ENCODE results near the gene NRXN3. TPM values are rescaled to one million over a fixed set of nuclear protein-coding genes. Genes with fewer than 3 reads are reported as not detected.

NRXN3 gene
- total RNA-seq, 1 experiment from 2014 or later: not detected

DNA sequence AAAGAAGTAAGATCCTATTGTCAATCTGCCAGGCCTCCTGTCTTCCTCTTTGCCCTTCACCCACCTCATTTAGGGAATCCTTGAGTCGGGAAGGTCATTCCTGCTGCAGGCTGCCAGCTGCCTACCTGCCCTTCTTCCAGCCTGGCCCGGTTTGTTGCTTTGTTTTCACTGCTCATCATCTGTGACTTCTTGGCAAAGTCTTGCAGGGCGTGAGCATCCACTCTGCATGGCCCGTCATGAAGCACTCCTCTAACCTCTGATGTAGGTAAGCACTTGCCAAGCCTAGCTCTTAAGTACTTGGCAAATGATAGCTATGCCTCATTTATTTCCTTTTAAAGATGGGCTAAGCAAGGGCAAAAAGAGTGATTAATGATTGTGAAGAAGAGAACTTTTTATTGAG, 192.8 kb downstream of the NRXN3 start:
- no peak overlapping the region for H3K27ac ChIP-seq
- TF ChIP-seq, protein P1, sequence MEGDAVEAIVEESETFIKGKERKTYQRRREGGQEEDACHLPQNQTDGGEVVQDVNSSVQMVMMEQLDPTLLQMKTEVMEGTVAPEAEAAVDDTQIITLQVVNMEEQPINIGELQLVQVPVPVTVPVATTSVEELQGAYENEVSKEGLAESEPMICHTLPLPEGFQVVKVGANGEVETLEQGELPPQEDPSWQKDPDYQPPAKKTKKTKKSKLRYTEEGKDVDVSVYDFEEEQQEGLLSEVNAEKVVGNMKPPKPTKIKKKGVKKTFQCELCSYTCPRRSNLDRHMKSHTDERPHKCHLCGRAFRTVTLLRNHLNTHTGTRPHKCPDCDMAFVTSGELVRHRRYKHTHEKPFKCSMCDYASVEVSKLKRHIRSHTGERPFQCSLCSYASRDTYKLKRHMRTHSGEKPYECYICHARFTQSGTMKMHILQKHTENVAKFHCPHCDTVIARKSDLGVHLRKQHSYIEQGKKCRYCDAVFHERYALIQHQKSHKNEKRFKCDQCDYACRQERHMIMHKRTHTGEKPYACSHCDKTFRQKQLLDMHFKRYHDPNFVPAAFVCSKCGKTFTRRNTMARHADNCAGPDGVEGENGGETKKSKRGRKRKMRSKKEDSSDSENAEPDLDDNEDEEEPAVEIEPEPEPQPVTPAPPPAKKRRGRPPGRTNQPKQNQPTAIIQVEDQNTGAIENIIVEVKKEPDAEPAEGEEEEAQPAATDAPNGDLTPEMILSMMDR (conservative IDR thresholded peaks at IDR 0.05): no peak
- TF ChIP-seq EZH2 (IDR thresholded peaks at IDR 0.05; ENCODE audit: low read depth): no peak
- no peaks in the 10 kb centered on the region for H3K36me3 ChIP-seq (ENCODE audit: low read depth)
- no peaks in the 10 kb centered on the region for H3K4me1 ChIP-seq (replicated peaks; ENCODE audit: insufficient read depth)
- H3K27me3 ChIP-seq (ENCODE audit: insufficient read depth, low read depth): peaks cover 23% of the 10 kb centered on the region
- no peaks in the 10 kb centered on the region for H4K20me1 ChIP-seq (ENCODE audit: insufficient read depth)
- H3K9me3 ChIP-seq (ENCODE audit: insufficient read depth, low read depth): no peaks in the 10 kb centered on the region
- intact Hi-C loops (cut with micrococcal nuclease; ENCODE audit: unreplicated experiment): no loop called here
- DNase-seq: no peak
- ChIA-PET POLR2A (ENCODE audit: unreplicated experiment) (no interaction called here), CTCF (no interaction called here)
- no peak overlapping the region for H2AFZ ChIP-seq
- no peak overlapping the region for H3K4me2 ChIP-seq
- no peaks in the 10 kb centered on the region for H3F3A ChIP-seq (ENCODE audit: insufficient read depth, low read depth)
- no peaks in the 10 kb centered on the region for H3K9me2 ChIP-seq (ENCODE audit: insufficient read depth)
- no peaks in the 10 kb centered on the region for H3K79me2 ChIP-seq (ENCODE audit: low read depth)
- BruUV-seq (replicated peaks): no TSS peak
- H3K4me3 ChIP-seq: no peak overlapping the region

DNA sequence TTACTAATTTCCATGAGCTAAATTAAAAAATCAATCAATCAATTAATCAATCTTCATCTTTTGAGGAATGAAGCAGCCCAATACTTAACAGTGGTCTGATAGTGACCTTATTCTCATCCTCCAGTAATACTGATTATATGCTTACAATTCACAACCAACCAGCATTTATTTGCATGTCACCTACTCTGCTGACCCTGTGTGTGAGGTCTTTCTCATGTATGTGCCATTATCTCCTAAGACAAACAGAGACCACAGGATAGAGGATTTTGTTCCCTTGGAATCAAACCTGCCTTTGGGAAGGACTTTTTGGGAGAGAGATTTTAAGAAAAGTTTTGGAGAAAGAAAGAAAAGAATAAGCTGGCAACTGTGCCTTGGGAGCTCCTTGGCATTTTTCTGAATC, 197.2 kb downstream of the NRXN3 start:
- H3K79me2 ChIP-seq (ENCODE audit: low read depth): no peaks in the 10 kb centered on the region
- H3K27me3 ChIP-seq (ENCODE audit: insufficient read depth, low read depth): peaks cover 18% of the 10 kb centered on the region; the same call in 1 of the 2 replicates
- no peak for DNase-seq
- H3K4me1 ChIP-seq (replicated peaks; ENCODE audit: insufficient read depth): no peaks in the 10 kb centered on the region
- no peaks in the 10 kb centered on the region for H3K9me3 ChIP-seq (ENCODE audit: insufficient read depth, low read depth)
- no peak overlapping the region for H2AFZ ChIP-seq
- no TSS peak for BruUV-seq (replicated peaks)
- H3K9me2 ChIP-seq (ENCODE audit: insufficient read depth): no peaks in the 10 kb centered on the region
- no peaks in the 10 kb centered on the region for H3F3A ChIP-seq (ENCODE audit: insufficient read depth, low read depth)
- no peak overlapping the region for H3K4me2 ChIP-seq
- TF ChIP-seq, protein P1 (conservative IDR thresholded peaks at IDR 0.05): no peak
- TF ChIP-seq EZH2 (IDR thresholded peaks at IDR 0.05; ENCODE audit: low read depth): no peak
- intact Hi-C loops (cut with micrococcal nuclease; ENCODE audit: unreplicated experiment): no loop called here
- no peak overlapping the region for H3K27ac ChIP-seq
- H3K36me3 ChIP-seq (ENCODE audit: low read depth): no peaks in the 10 kb centered on the region
- ChIA-PET CTCF (no interaction called here), POLR2A (ENCODE audit: unreplicated experiment) (no interaction called here)
- H3K4me3 ChIP-seq: no peak overlapping the region
- no peaks in the 10 kb centered on the region for H4K20me1 ChIP-seq (ENCODE audit: insufficient read depth)

DNA sequence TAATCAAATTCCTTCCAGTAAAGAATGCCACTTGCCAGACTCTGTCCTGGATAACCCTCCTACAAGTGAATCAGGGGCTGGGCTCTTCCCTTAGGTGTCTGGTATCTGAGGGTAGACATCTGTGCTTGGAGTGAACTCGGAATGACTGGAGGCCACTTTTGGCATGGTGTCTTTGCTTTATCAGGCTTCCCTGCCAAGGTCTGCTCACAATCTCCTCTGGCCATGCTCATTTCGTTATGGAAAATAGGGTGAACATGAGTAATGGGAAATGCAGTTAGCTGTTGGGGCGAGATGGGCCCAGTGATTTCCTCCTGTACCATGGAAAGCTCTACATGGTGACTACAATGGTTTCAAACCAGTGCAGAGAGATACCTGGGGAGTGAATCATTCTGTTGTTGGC, 212.9 kb downstream of the NRXN3 start:
- Histone ChIP-seq H3F3A (ENCODE audit: insufficient read depth, low read depth) (no peaks in the 10 kb centered on the region), H2AFZ (no peak overlapping the region), H3K79me2 (ENCODE audit: low read depth) (no peaks in the 10 kb centered on the region), H3K36me3 (ENCODE audit: low read depth) (no peaks in the 10 kb centered on the region), H3K9me3 (ENCODE audit: insufficient read depth, low read depth) (no peaks in the 10 kb centered on the region), H3K4me2 (no peak overlapping the region), H4K20me1 (ENCODE audit: insufficient read depth) (no peaks in the 10 kb centered on the region), H3K4me1 (replicated peaks; ENCODE audit: insufficient read depth) (no peaks in the 10 kb centered on the region), H3K9me2 (ENCODE audit: insufficient read depth) (no peaks in the 10 kb centered on the region), H3K27me3 (ENCODE audit: insufficient read depth, low read depth) (peaks cover 7% of the 10 kb centered on the region; the same call in 1 of the 2 replicates), H3K4me3 (no peak overlapping the region), H3K27ac (no peak overlapping the region)
- TF ChIP-seq, protein P1 (conservative IDR thresholded peaks at IDR 0.05): no peak
- no peak for TF ChIP-seq EZH2 (IDR thresholded peaks at IDR 0.05; ENCODE audit: low read depth)
- CTCF ChIA-PET: no interaction called here
- intact Hi-C loops (cut with micrococcal nuclease; ENCODE audit: unreplicated experiment): no loop called here
- POLR2A ChIA-PET (ENCODE audit: unreplicated experiment): no interaction called here
- DNase-seq: no peak
- BruUV-seq (replicated peaks): no TSS peak

Measured in PC-9 (cell line).